Hepatocyte (in vitro differentiated cells): Measurements from ENCODE around the gene NUDT16L1. TPM values are rescaled to one million over a fixed set of nuclear protein-coding genes. Genes with fewer than 3 reads are reported as not detected.

Source experiments
- DNase-seq: peaks from one replicate; pipeline ENCODE4 v3.0.0-alpha.2; 2016; ENCODE audit warnings: low spot score
- H2AFZ ChIP-seq: fragments of 200-600 bp; sonication (generic); 2 replicates; pipeline ENCODE4 v1.6.0; 2016; ENCODE audit warnings: antibody characterized with exemption, mild to moderate bottlenecking
- H3K27ac ChIP-seq: fragments of 200-600 bp; sonication (generic); 2 replicates; pipeline ENCODE4 v1.5.1; 2016; ENCODE audit warnings: mild to moderate bottlenecking
- H3K27me3 ChIP-seq: fragments of 200-600 bp; sonication (generic); 2 replicates; pipeline ENCODE4 v1.6.1; 2016
- H3K36me3 ChIP-seq: fragments of 200-600 bp; sonication (generic); replicated peaks from 2 replicates; pipeline ENCODE4 v1.5.1; 2016; ENCODE audit warnings: low read depth; ENCODE audit not compliant: insufficient read depth
- H3K4me1 ChIP-seq: fragments of 200-600 bp; sonication (generic); 2 replicates; pipeline ENCODE4 v1.5.1; 2016; ENCODE audit warnings: mild to moderate bottlenecking, moderate library complexity; ENCODE audit not compliant: insufficient read depth
- H3K4me2 ChIP-seq: fragments of 200-600 bp; sonication (generic); 2 replicates; pipeline ENCODE4 v1.6.0; 2016
- H3K4me3 ChIP-seq: fragments of 200-600 bp; sonication (generic); 2 replicates; pipeline ENCODE4 v1.5.1; 2016; ENCODE audit warnings: mild to moderate bottlenecking
- H3K79me2 ChIP-seq: fragments of 200-600 bp; sonication (generic); 2 replicates; pipeline ENCODE4 v1.6.0; 2017; ENCODE audit warnings: mild to moderate bottlenecking
- H3K9me2 ChIP-seq: fragments of 200-600 bp; sonication (generic); replicated peaks from 2 replicates; pipeline ENCODE4 v1.6.0; 2017; ENCODE audit warnings: mild to moderate bottlenecking; ENCODE audit not compliant: insufficient read depth
- H3K9me3 ChIP-seq: fragments of 200-600 bp; sonication (generic); 2 replicates; pipeline ENCODE4 v1.5.1; 2016; ENCODE audit warnings: low read depth, mild to moderate bottlenecking
- H4K20me1 ChIP-seq: fragments of 200-600 bp; sonication (generic); 2 replicates; pipeline ENCODE4 v1.6.0; 2016; ENCODE audit warnings: mild to moderate bottlenecking; ENCODE audit not compliant: insufficient read depth, poor library complexity, severe bottlenecking
- EZH2 ChIP-seq: fragments of 200-600 bp; sonication (generic); IDR thresholded peaks from 2 replicates; pipeline ENCODE4 v1.6.1; 2016; ENCODE audit warnings: antibody characterized with exemption, mild to moderate bottlenecking, borderline replicate concordance
- EZH2phosphoT487 ChIP-seq: fragments of 200-600 bp; sonication (generic); IDR thresholded peaks from one replicate; pipeline ENCODE4 v1.6.1; 2018; ENCODE audit warnings: antibody characterized with exemption, mild to moderate bottlenecking, low read depth, moderate library complexity; ENCODE audit not compliant: unreplicated experiment, severe bottlenecking
- WGBS: methylation state at CpG from one replicate; pipeline ENCODE4 v1.1.6; 2016; ENCODE audit warnings: low lambda C conversion rate; ENCODE audit errors: missing lambda C conversion rate; 5-methylcytosine and 5-hydroxymethylcytosine counted together
- polyA plus RNA-seq: library from polyadenylated mRNA; unstranded; fragments of >200 nt; fragmentation: Nextera tagmentation; extraction: Ambion mirVana; gene quantifications from 2 replicates; pipeline ENCODE4 v1.2.1, GENCODE V29; 2016
- total RNA-seq: library from RNA; depleted of rRNA; stranded (reverse); fragments of >200 nt; gene quantifications from 2 replicates; pipeline ENCODE4 v1.2.3, GENCODE V29; 2014
- TF ChIP-seq, protein P1 (sequence below): fragments of 200-600 bp; sonication (generic); IDR thresholded peaks from 2 replicates; pipeline ENCODE4 v1.5.1; 2016; ENCODE audit warnings: antibody characterized with exemption, mild to moderate bottlenecking; ENCODE audit not compliant: poor library complexity

The NUDT16L1 gene
- total and polyA plus RNA-seq, 2 experiments from 2014 or later: 54.8 to 80.5 TPM

DNA sequence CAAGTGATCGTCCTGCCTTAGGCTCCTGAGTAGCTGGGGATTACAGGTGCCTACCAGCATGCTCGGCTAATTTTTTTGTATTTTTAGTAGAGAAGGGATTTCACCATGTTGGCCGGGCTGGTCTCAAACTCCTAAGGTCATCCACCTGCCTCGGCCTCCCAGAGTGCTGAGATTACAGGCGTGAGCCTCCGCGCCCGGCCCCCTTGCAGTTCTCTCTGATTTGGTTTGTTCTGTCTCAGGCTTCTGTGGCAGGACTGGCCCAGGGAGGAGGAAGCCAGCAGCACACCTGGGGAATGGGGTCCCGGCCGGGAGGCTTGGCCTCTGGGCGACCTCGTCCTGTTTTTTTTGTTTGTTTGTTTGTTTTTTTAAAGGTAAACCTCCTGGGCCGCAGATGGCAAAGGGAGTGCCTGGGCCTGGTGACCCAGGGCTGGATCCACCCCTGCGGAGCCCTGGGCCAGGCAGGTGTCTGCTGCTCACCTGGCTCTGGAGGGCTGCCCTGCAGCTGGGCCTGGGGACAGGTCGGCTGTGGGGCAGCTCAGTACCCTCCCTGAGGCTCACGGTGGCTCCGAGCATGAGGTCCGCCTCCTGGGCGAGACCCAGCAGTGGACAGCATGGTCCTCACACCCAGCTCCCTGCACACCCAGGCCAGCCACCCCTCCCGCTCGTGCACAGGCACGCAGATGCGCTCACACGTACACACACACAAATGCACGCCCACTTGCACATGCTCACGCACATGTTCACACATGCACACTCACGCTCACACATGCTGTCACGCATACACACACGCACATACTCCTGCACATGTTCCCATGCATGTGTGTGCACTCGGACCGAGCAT, 3.3 kb upstream of the NUDT16L1 start:
- Histone ChIP-seq H4K20me1 (no peaks in the 10 kb centered on the region), H3K79me2 (peaks cover 10% of the 10 kb centered on the region), H3K9me3 (no peaks in the 10 kb centered on the region), H3K36me3 (no peaks in the 10 kb centered on the region), H3K27ac (no peak overlapping the region), H3K4me2 (no peak overlapping the region), H3K9me2 (no peaks in the 10 kb centered on the region), H3K4me3 (no peak overlapping the region), H3K27me3 (no peaks in the 10 kb centered on the region), H3K4me1 (peaks cover 7% of the 10 kb centered on the region), H2AFZ (no peak overlapping the region)
- 91% methylated on average over 27 of the region's 31 CpGs for WGBS
- TF ChIP-seq, protein P1, sequence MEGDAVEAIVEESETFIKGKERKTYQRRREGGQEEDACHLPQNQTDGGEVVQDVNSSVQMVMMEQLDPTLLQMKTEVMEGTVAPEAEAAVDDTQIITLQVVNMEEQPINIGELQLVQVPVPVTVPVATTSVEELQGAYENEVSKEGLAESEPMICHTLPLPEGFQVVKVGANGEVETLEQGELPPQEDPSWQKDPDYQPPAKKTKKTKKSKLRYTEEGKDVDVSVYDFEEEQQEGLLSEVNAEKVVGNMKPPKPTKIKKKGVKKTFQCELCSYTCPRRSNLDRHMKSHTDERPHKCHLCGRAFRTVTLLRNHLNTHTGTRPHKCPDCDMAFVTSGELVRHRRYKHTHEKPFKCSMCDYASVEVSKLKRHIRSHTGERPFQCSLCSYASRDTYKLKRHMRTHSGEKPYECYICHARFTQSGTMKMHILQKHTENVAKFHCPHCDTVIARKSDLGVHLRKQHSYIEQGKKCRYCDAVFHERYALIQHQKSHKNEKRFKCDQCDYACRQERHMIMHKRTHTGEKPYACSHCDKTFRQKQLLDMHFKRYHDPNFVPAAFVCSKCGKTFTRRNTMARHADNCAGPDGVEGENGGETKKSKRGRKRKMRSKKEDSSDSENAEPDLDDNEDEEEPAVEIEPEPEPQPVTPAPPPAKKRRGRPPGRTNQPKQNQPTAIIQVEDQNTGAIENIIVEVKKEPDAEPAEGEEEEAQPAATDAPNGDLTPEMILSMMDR: no peak
- TF ChIP-seq EZH2 (no peak), EZH2phosphoT487 (no peak)
- DNase-seq: peak; percentile 3

DNA sequence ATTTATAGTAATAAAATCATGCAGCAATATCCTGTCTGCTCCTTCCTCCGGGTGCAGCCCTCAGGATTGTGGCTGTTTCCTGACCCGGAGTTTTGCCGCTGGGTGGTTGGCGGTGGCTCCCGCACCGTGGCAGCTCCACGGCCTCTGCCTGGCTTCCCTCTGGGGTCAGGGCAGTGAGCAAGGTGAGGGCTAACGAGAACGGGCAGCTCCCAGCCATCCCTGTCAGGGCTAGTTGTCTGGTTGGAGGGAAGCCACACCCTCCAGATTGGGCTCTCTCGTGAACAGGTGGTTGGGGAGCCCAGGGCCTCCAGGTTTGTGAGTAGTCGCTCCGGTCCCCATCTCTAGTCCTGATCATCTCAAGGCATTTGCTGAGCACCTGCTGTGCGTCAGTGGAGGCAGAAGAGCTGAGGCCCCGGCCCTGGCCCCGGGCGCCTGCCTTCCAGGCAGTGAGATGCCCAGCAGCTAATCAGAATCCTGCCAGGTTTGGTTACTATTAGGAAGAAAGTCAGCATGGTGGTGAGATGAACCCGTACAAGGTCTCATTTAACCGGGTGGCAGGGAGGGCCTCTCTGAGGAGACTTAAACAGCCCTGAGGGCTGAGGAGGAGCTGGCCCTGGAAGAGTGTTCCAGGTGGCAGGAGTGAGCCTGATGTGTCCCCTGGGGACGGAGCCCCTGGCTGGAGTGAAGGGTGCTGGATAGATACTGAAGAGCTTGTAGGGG, 2.3 kb upstream of the NUDT16L1 start:
- Histone ChIP-seq H2AFZ (no peak overlapping the region), H3K36me3 (no peaks in the 10 kb centered on the region), H3K9me3 (no peaks in the 10 kb centered on the region), H3K4me1 (peaks cover 15% of the 10 kb centered on the region), H3K9me2 (no peaks in the 10 kb centered on the region), H3K79me2 (peaks cover 17% of the 10 kb centered on the region), H3K4me2 (no peak overlapping the region), H4K20me1 (no peaks in the 10 kb centered on the region), H3K27me3 (no peaks in the 10 kb centered on the region), H3K4me3 (no peak overlapping the region), H3K27ac (no peak overlapping the region)
- WGBS: 84% methylated on average over 19 of the region's 19 CpGs
- DNase-seq: peak; percentile 8
- no peak for TF ChIP-seq EZH2
- no peak for TF ChIP-seq EZH2phosphoT487
- TF ChIP-seq, protein P1: no peak

DNA sequence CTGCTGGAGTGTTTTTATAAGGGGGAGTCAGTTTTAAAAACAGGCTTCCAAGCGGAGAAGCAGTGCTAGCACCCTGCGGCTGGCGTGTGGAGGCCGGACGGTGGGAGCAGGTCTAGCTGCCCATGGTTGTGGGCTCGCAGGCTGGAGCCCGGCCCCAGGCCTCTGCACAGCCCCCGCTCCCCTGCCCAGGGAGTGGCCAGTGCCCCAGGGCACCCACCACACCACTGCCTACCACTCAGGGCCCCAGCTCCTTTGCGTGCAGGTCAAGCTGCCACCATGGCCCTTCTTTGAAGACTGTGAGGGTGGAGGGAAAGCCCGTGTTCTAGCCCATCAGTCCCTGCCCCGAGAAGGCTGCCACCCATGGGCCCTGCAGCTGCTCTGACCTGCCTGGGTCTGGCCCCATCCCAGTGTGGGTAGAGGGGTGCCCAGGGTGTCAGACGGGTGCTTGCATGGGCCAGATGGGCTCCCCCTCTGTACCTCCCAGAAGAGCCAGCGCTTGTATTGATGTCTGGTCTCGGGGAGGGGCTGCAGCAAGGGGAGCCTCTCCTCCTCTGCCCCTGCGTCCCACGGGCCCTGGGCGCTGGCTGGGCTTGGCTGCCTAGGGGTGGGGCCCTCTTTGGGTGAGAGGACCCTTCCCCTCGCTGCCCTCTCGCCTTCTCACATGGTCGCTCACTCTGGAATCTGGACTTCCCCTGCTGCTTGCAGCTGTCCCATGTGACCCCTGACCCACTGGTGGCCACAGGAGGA, 1.5 kb upstream of the NUDT16L1 start:
- H3K36me3 ChIP-seq: no peaks in the 10 kb centered on the region
- H3K4me3 ChIP-seq: no peak overlapping the region
- WGBS: 80% methylated on average over 14 of the region's 20 CpGs
- no peak overlapping the region for H2AFZ ChIP-seq
- no peak overlapping the region for H3K27ac ChIP-seq
- peak; percentile 9 for DNase-seq
- no peaks in the 10 kb centered on the region for H3K9me3 ChIP-seq
- no peaks in the 10 kb centered on the region for H4K20me1 ChIP-seq
- no peak overlapping the region for H3K4me2 ChIP-seq
- H3K9me2 ChIP-seq: no peaks in the 10 kb centered on the region
- H3K4me1 ChIP-seq: peaks cover 19% of the 10 kb centered on the region
- TF ChIP-seq, protein P1: no peak
- no peak for TF ChIP-seq EZH2
- TF ChIP-seq EZH2phosphoT487: no peak
- H3K79me2 ChIP-seq: peaks cover 17% of the 10 kb centered on the region
- H3K27me3 ChIP-seq: no peaks in the 10 kb centered on the region
